CD4-positive, alpha-beta T cell treated with Interleukin-6 for 4 hours (primary cell): ENCODE data around the gene APOOL.

Experiments used
- DNase-seq: peaks from one replicate; pipeline ENCODE4 v3.0.0-alpha.2; 2020; ENCODE audit warnings: mixed read lengths

Gene APOOL

DNA sequence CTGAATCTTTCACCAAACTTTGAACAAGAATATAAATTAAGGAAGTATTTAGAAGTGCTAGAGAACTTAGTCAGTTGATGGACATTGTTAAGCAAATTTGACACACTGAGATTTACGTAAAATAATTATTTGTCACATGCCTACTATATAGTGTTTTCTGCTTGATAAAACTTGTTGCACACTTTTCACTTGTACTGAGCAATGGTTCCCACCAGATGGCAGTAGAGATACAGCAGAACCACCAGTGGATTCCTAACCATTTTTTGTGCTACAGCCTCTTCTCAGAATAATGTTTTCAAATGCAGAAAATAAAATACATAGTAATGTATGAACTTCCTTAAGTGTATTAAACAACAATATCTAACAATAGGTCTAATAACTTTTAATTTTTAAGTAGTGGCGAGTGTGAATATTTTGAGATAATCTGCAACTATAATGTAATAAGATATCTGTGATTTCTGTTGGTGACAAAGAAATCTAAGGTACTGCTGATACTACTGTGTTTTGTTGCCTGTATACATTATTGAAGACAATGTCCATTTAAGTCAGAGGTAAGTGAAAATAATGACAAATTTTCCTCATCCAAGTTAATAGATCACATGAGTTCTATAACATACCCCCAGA is 81.2 kb downstream of the APOOL start:
- DNase-seq = peak; percentile 25

DNA sequence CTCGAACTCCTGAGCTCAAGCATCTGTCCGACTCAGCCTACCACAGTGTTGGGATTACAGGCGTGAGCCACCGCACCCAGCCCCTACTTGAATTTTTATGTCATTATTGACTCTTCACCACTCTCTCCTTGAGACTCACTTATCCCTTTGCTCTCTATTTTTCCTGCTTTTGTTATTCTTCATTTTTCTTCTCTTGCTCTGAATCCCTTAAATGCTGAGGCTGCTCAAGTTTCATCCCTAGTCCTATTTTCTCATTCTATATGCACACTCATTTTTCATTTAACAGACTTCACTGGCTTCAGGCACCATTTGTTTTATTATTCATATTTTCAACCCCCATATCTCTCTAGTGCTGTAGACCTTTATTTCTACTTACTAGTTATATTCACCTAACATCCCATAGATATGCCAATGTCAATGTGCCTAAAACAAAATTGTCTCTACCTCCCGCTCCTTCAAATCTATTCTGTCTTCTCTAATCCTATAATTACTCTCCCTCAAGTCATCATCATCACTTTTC is 85.7 kb downstream of the APOOL start:
- no peak for DNase-seq

DNA sequence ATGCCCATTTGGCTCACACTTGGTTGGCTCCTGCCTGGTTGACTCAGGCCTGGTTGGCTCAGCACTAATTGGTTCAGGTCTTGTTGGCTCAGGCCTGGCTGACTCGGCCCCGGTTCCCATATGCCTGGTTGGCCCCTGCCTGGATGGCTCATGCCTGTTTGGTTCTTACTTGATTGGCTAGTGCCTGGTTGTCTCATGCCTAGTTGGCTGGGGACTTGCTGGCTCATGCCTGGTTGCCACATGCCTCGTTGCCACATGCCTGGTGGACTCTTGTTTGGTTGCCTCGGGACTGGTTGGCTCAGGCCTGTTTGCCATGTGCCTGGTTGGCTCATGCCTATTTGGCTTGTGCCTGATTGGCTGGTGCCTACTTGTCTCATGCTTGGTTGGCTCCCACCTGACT is 103.7 kb downstream of the APOOL start:
- DNase-seq = no peak

DNA sequence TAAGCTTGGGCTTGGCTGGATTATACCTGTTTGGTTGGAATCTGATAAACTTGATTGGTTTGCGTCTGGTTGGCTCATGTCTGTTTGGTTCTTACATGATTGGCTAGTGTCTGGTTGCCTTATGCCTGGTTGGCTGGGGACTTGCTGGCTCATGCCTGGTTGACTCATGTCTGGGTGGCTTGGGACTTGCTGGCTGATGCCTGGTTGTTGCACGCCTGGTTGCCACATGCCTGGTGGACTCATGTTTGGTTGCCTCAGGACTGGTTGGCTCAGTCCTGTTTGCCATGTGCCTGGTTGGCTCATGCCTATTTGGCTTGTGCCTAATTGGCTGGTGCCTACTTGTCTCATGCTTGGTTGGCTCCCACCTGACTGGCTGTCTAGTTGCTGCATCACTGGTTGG is 104.5 kb downstream of the APOOL start:
- DNase-seq = no peak

DNA sequence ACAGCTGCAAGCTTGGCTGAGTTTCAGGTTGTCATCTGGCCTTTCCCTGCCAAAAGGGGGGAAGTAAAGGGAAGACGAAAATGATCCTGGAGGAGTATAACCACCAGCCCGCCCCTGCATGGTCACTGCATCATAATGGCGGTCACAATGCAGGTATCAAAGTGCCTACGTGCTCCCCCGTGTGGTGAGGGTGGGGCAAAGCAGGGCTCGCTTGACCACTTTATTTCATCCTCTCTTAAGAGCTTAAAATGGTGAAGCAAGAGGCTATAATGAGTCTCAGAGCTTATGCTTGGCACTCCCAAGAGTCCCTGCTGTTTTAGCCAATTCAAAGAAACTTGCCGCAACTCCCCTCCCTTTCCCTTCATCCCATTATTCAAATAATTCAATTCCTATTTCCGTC is 105.6 kb downstream of the APOOL start:
- DNase-seq = peak; percentile 10

DNA sequence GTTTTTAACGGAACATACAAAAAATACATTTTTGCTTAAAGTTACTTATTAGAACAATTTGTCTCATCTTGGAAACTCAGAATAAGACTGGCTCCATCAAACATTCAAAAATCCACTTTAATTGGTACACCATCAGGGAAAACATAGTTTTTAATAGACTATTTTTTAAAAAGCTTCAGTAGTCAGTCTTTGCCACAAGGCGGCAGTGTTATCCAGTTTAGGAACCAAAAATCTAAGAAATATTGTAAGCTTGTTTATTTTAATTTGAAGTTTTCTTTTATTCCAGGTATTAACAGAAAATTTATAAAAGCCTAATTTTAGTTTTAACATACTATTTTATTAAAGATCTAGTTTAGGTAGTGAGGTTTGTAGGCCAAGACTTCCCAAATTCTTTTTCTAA is 107.7 kb downstream of the APOOL start:
- no peak for DNase-seq

DNA sequence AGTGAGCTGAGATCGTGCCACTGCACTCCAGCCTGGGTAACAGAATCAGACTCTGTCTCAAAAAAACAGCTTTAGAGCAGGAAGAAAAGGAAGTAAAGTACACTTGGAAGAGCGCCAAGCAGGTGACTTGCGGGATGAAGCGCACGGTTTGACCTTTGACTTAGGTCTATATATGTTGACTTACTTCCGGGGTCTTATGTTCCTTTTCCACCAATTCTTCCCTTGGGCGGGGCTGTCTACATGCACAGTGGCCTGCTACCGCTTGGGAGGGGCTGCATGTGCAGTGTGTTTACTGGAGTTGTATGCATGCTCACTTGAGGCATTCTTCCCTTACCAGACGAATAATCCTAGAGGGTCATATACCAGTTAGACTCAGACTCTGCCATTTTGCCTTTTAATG is 108.6 kb downstream of the APOOL start:
- no peak for DNase-seq

DNA sequence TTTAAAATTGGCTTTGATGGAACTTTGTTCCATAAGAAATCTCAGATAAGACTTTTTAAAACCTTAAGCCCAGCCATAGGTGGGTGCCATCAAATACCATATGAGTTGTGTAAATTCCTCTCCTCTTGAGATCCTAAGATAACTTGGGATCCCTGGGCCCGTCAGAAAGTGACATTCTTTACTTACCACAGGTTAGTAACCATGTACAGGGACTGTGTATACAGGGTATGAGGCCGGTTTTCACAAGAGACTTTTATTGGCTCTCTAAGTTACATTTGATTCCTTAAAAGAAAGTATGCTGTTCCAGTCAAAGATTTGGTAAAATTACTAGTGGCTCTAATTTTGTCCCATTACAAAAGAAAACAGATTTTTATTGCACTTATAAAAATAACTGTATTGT is 110.1 kb downstream of the APOOL start:
- no peak for DNase-seq

DNA sequence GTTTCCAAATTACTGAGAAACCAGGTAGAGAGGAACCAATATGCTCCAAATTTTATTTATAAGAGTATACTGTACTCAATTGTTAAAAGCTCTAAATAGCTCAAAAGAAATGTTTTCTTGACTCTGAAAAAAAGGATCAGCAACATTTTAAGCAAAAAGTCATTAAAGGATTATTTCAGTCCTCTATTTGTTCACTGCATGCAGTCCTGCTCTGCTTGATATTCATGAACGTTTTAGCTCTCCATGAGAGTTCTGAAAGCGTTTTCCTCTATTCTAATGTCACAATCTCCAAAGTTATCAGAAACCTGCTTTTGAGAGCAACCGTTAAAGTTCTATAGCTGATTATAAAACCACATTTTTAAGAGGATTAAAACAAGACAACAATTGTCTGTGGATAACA is 110.5 kb downstream of the APOOL start:
- no peak for DNase-seq

DNA sequence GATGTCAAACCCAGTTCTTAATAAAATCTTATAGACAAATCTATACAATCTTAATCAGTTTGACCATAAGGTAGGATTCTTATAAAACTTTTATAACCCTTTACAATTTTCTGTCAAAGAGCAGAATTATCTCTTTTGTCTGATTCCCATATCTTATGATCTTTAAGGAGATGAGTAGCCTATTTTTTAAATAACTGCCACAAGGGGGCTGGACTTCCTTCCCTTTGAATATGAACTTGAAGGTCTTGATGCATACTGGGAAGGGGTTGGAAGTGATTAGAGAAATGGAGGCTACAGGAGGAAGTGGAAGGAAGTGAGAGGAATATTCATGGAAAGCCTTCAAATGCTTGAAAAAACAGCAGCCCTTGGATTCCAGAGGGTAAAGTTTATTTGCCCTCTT is 111.1 kb downstream of the APOOL start:
- no peak for DNase-seq

DNA sequence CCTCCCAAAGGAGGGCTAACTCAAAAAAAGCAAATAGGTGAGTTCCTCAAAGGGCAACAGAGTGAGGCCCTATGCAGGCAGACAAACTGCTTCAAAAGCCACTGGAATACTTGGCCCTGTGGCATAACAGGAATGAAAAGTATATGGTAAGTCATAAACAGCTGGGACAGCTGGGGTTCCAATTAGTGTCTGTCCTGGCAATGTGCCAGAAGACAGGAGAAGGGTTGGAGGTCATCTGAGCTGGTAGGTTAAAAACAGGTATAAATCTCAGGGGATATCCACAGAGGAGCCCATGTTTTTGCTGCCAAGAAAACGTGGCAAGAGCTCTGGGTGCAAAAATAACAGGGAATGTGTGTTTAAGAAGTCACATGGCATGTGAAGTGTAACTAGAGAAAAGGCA is 111.6 kb downstream of the APOOL start:
- no peak for DNase-seq

DNA sequence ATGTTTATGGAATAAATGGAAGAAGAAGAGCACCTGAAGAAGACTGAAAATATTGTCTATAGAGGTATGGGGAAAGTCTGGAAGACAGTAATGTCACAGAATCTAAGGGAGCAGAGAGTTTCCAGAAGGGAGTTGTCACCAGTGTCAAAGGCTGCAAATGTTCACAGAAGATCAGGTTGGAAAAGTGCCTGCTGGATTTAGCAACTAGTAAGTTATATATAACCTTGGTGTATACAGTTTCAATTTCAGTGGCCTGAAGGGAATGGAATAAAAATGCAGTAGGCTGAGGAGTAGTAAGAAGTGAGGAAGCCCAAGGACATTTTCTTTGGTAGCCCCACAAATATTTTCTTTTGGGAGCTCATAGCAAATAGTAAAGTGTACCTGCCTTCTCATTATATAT is 132.7 kb downstream of the APOOL start:
- no peak for DNase-seq

DNA sequence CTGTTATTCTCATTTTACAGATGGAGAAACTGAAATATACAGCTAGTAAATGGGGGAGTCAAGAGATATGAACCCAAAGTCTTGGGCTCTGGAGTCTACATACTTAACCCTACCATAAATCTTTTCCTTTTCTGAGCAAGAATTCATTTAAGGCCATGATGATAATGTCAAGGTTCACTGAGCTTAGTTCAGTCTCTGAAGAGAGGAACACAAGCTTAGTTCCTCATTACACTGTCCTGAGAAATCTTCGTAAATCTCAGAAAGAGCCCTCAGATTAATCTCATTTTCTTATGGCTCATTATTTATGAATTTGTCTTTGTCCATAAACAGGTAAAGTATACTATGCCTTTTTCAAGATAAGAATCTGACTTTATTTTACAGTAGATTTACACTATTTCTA is 135.7 kb downstream of the APOOL start:
- DNase-seq = no peak

DNA sequence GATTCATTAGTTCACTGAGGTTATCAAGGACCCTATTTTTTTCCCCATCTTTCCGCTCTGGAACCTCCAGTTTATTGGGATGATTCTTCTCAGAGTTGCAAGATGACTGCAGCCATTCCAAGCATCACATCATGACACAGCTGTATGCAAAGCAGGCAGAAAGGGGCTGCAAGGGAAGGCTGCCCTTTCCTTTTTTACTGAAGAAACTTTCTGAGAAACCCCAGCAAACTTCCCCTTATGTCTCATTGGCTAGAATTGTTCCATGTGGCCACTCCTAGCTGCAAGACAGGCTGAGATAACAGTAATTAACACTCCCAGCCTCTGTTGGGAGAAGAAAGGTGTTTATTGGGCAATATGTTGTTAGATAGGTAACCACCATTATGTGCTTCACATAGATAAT is 137.3 kb downstream of the APOOL start:
- DNase-seq = no peak
